Measurements from ENCODE around the gene SLIT3. TPM values are rescaled to one million over a fixed set of nuclear protein-coding genes. Genes with fewer than 3 reads are reported as not detected.

The SLIT3 gene
- total RNA-seq, 6 experiments from 2014 or later: 0.31 to 1.2 (median 0.65) TPM

GRCh38 chr5:169157064-169157463 is 143.9 kb downstream of the SLIT3 start:
- DNase-seq (no peak), ATAC-seq (no peak)
- WGBS (ENCODE audit: insufficient coverage, low coverage, low lambda C conversion rate, missing lambda C conversion rate): no CpG with 5 or more reads among the region's 1 CpG
- TF ChIP-seq POLR2A (IDR thresholded peaks at IDR 0.05): no peak
- no peak for TF ChIP-seq CTCF (IDR thresholded peaks at IDR 0.05)
- H3K27me3 ChIP-seq: no peaks in the 10 kb centered on the region
- H3K4me1 ChIP-seq: no peaks in the 10 kb centered on the region
- intact Hi-C loops (cut with DNase I): no loop called here
- H3K36me3 ChIP-seq: no peaks in the 10 kb centered on the region
- no peaks in the 10 kb centered on the region for H3K9me3 ChIP-seq
- no peak overlapping the region for H3K27ac ChIP-seq
- no peak overlapping the region for H3K4me3 ChIP-seq

- no peaks in the 10 kb centered on the region for H3K4me1 ChIP-seq
- ATAC-seq (no peak), DNase-seq (no peak)
- H3K27me3 ChIP-seq: no peaks in the 10 kb centered on the region
- H3K36me3 ChIP-seq: no peaks in the 10 kb centered on the region
- TF ChIP-seq CTCF (IDR thresholded peaks at IDR 0.05) (no peak), POLR2A (IDR thresholded peaks at IDR 0.05) (no peak)
- WGBS (ENCODE audit: insufficient coverage, low coverage, low lambda C conversion rate, missing lambda C conversion rate): 62% methylated on average over 2 of the region's 2 CpGs
- intact Hi-C loops (cut with DNase I): no loop called here
- H3K27ac ChIP-seq: no peak overlapping the region
- H3K9me3 ChIP-seq: no peaks in the 10 kb centered on the region
- H3K4me3 ChIP-seq: no peak overlapping the region
Observed at GRCh38 chr5:169154679-169155078, 146.3 kb downstream of the SLIT3 start.

GRCh38 chr5:169153405-169153804 is 147.5 kb downstream of the SLIT3 start:
- no peak overlapping the region for H3K27ac ChIP-seq
- DNase-seq (no peak), ATAC-seq (no peak)
- H3K36me3 ChIP-seq: no peaks in the 10 kb centered on the region
- intact Hi-C loops (cut with DNase I): no loop called here
- H3K4me3 ChIP-seq: no peak overlapping the region
- WGBS (ENCODE audit: insufficient coverage, low coverage, low lambda C conversion rate, missing lambda C conversion rate): 0% methylated on average over 2 of the region's 2 CpGs
- H3K4me1 ChIP-seq: no peaks in the 10 kb centered on the region
- no peaks in the 10 kb centered on the region for H3K9me3 ChIP-seq
- H3K27me3 ChIP-seq: no peaks in the 10 kb centered on the region
- TF ChIP-seq POLR2A (IDR thresholded peaks at IDR 0.05) (no peak), CTCF (IDR thresholded peaks at IDR 0.05) (no peak)

- Histone ChIP-seq H3K36me3 (no peaks in the 10 kb centered on the region), H3K9me3 (no peaks in the 10 kb centered on the region), H3K4me1 (no peaks in the 10 kb centered on the region), H3K27ac (no peak overlapping the region), H3K4me3 (no peak overlapping the region), H3K27me3 (no peaks in the 10 kb centered on the region)
- 44% methylated on average over 5 of the region's 7 CpGs for WGBS (ENCODE audit: insufficient coverage, low coverage, low lambda C conversion rate, missing lambda C conversion rate)
- TF ChIP-seq POLR2A (IDR thresholded peaks at IDR 0.05) (no peak), CTCF (IDR thresholded peaks at IDR 0.05) (no peak)
- DNase-seq (no peak), ATAC-seq (no peak)
- intact Hi-C loops (cut with DNase I): no loop called here
Observed at GRCh38 chr5:169152946-169153345, 148.0 kb downstream of the SLIT3 start.

GRCh38 chr5:169152453-169152852 is 148.5 kb downstream of the SLIT3 start:
- intact Hi-C loops (cut with DNase I): no loop called here
- H3K9me3 ChIP-seq: no peaks in the 10 kb centered on the region
- WGBS (ENCODE audit: insufficient coverage, low coverage, low lambda C conversion rate, missing lambda C conversion rate): 31% methylated on average over 2 of the region's 8 CpGs
- H3K36me3 ChIP-seq: no peaks in the 10 kb centered on the region
- no peak overlapping the region for H3K27ac ChIP-seq
- H3K4me1 ChIP-seq: no peaks in the 10 kb centered on the region
- H3K4me3 ChIP-seq: no peak overlapping the region
- TF ChIP-seq POLR2A (IDR thresholded peaks at IDR 0.05): no peak
- no peak for TF ChIP-seq CTCF (IDR thresholded peaks at IDR 0.05)
- ATAC-seq (no peak), DNase-seq (no peak)
- no peaks in the 10 kb centered on the region for H3K27me3 ChIP-seq

All from right lobe of liver (tissue), 6 donors.